ENCODE measurements around the gene CDC42BPA. TPM values are rescaled to one million over a fixed set of nuclear protein-coding genes. Genes with fewer than 3 reads are reported as not detected.

Gene CDC42BPA
- total and polyA plus RNA-seq, 11 donors: 9.8 to 33.8 (median 29.7) TPM

DNA sequence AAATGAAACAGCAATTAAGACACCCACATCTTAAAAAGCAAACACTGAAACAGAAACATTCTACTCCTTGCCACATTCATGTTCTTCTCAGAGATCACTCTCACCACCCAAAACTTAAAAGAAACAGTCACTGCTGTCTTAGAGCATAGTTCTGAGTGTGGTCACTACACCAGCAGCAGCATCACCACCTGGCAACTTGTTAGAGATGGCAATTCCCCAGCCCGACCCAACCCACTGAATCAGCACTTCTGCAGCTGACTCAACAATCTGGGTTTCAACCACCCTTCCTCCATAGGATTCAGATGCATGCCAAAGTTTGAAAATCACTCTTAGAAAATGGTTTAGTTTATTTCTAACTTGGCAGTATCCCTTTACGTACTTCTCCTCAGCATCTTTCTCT lies 126.1 kb downstream of the CDC42BPA start:
- DNase-seq: peak in 2 of 5 donors; percentile 34 to 41
- Histone ChIP-seq H3K27ac (no peak overlapping the region), H3K27me3 (no peaks in the 10 kb centered on the region), H3K9me3 (no peaks in the 10 kb centered on the region), H3K4me1 (peaks cover 0 to 11% (median 0%) of the 10 kb centered on the region in 12 donors), H3K36me3 (peaks cover 0 to 16% (median 4%) of the 10 kb centered on the region in 9 donors), H3K4me3 (no peak overlapping the region)
- 71 to 83% (median 79%) methylated on average over 2 of the region's 2 CpGs for WGBS, 4 donors
- TF ChIP-seq, protein P1, sequence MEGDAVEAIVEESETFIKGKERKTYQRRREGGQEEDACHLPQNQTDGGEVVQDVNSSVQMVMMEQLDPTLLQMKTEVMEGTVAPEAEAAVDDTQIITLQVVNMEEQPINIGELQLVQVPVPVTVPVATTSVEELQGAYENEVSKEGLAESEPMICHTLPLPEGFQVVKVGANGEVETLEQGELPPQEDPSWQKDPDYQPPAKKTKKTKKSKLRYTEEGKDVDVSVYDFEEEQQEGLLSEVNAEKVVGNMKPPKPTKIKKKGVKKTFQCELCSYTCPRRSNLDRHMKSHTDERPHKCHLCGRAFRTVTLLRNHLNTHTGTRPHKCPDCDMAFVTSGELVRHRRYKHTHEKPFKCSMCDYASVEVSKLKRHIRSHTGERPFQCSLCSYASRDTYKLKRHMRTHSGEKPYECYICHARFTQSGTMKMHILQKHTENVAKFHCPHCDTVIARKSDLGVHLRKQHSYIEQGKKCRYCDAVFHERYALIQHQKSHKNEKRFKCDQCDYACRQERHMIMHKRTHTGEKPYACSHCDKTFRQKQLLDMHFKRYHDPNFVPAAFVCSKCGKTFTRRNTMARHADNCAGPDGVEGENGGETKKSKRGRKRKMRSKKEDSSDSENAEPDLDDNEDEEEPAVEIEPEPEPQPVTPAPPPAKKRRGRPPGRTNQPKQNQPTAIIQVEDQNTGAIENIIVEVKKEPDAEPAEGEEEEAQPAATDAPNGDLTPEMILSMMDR (IDR thresholded peaks at IDR 0.05): no peak
- TF ChIP-seq POLR2A (IDR thresholded peaks at IDR 0.05): no peak
- intact Hi-C loops (cut with DNase I): loop anchor here in 1 of 10 donors (5.0 kb wide), 1 partner anchor 45 kb away; no protein-coding TSS in a partner anchor
- peak in 2 of 4 donors; percentile 34 to 54 for ATAC-seq

DNA sequence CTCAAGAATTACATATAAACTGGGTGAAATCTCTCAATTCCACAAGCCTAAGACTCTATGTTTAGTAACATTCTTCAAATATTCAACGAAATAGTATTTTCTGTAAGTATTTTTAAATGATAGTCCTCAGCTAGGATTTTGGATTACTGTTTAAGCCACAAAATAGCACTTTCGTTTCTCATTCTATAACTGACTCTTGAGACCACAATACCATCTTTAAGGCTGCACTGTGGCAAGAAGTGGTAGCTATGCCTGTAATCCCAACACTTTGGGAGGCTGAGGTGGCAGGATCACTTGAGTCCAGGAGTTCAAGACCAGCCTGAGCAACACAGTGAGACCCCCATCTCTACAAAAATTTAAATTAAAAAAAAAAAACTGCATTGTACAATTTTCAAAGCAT lies 126.7 kb downstream of the CDC42BPA start:
- 62 to 71% (median 69%) methylated on average over 2 of the region's 2 CpGs for WGBS, 4 donors
- intact Hi-C loops (cut with DNase I): loop anchor here in 1 of 10 donors (5.0 kb wide), 1 partner anchor 44 kb away; no protein-coding TSS in a partner anchor
- Histone ChIP-seq H3K9me3 (no peaks in the 10 kb centered on the region), H3K27me3 (no peaks in the 10 kb centered on the region), H3K36me3 (peaks cover 0 to 16% (median 4%) of the 10 kb centered on the region in 9 donors), H3K4me3 (no peak overlapping the region), H3K4me1 (peaks cover 0 to 16% (median 1%) of the 10 kb centered on the region in 12 donors), H3K27ac (no peak overlapping the region)
- no peak for DNase-seq
- TF ChIP-seq, protein P1 (IDR thresholded peaks at IDR 0.05): no peak
- TF ChIP-seq POLR2A (IDR thresholded peaks at IDR 0.05): no peak
- ATAC-seq: no peak

DNA sequence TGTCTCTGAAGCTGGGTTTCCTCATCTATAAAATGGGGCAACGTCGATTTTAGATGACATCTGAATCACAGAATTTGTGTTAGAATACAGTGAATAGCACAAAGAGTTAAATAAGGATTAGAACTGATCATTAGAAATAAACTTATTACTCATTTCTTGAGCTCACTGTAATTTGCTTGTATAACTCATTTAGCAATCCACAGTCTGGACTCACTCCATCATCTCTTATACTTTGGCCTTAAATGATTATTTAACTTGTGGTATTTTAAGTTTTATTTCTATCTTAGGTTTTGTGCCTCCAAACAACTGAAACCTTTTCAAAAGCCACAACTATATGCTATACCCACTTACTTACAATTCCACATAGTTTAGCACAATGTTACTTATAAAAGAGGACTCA lies 128.0 kb downstream of the CDC42BPA start:
- DNase-seq: no peak
- Histone ChIP-seq H3K27ac (no peak overlapping the region), H3K36me3 (peaks cover 0 to 16% (median 4%) of the 10 kb centered on the region in 9 donors), H3K4me1 (peaks cover 0 to 16% (median 1%) of the 10 kb centered on the region in 12 donors), H3K9me3 (no peaks in the 10 kb centered on the region), H3K27me3 (no peaks in the 10 kb centered on the region), H3K4me3 (no peak overlapping the region)
- no peak for ATAC-seq
- WGBS, 4 donors: 91 to 100% (median 98%) methylated on average over 2 of the region's 2 CpGs
- no peak for TF ChIP-seq POLR2A (IDR thresholded peaks at IDR 0.05)
- TF ChIP-seq, protein P1 (IDR thresholded peaks at IDR 0.05): no peak
- intact Hi-C loops (cut with DNase I): loop anchor here in 1 of 10 donors (5.0 kb wide), 1 partner anchor 43 kb away; no protein-coding TSS in a partner anchor

DNA sequence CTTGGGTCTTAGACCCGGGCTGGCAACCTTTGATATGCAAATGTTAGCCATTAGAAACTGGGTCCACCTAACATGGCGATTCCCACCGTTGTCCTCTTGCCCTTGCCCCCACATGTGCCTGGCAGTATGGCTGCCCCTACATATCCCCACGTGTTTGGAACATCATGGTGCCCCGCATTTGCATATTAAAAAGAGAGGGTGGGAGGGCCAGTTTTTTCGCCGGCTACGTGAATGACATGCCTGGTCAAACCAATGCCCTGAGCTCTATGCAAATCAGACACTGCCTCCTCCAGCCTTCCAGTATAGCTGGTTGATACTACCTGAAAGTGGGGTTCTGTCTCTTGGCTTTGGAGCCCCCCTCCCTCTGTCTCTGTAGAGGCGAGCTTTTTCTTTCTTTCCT lies 133.0 kb downstream of the CDC42BPA start:
- DNase-seq: no peak
- no peak overlapping the region for H3K4me3 ChIP-seq
- intact Hi-C loops (cut with DNase I): no loop called here
- peaks cover 0 to 7% (median 0%) of the 10 kb centered on the region in 12 donors for H3K4me1 ChIP-seq
- no peak for TF ChIP-seq POLR2A (IDR thresholded peaks at IDR 0.05)
- TF ChIP-seq, protein P1 (IDR thresholded peaks at IDR 0.05): no peak
- no peak for ATAC-seq
- no peak overlapping the region for H3K27ac ChIP-seq
- H3K36me3 ChIP-seq: peaks cover 0 to 8% (median 0%) of the 10 kb centered on the region in 9 donors
- H3K9me3 ChIP-seq: no peaks in the 10 kb centered on the region
- H3K27me3 ChIP-seq: no peaks in the 10 kb centered on the region
- 80 to 88% (median 82%) methylated on average over 9 of the region's 9 CpGs for WGBS, 4 donors
